ENCODE results near the gene NCOA5.
A peak's percentile ranks its signal among the peaks of the same experiment; 100 is the strongest.

The NCOA5 gene

GRCh38 chr20:46120136-46120535, 30.4 kb upstream of the NCOA5 start:
- Histone ChIP-seq H3K36me3 (ENCODE audit: control insufficient read depth, insufficient read depth, low read length) (no peaks in the 10 kb centered on the region), H3K9me3 (ENCODE audit: control insufficient read depth, low read length) (no peaks in the 10 kb centered on the region), H3K4me1 (ENCODE audit: control insufficient read depth, insufficient read depth, low read length) (no peaks in the 10 kb centered on the region), H3K4me3 (ENCODE audit: insufficient read depth, low read depth, low read length) (no peak overlapping the region), H3K27ac (ENCODE audit: insufficient read depth, low read depth, low read length, poor library complexity, severe bottlenecking) (no peak overlapping the region), H3K27me3 (ENCODE audit: control insufficient read depth, insufficient read depth, low read length, poor library complexity, severe bottlenecking) (peaks cover 31% of the 10 kb centered on the region)
- WGBS, 2 experiments, result 92 to 97% methylated on average over 2 of the region's 2 CpGs

GRCh38 chr20:46119547-46119946, 29.8 kb upstream of the NCOA5 start:
- H3K4me1 ChIP-seq (ENCODE audit: control insufficient read depth, insufficient read depth, low read length), result no peaks in the 10 kb centered on the region
- peaks cover 35% of the 10 kb centered on the region for H3K27me3 ChIP-seq (ENCODE audit: control insufficient read depth, insufficient read depth, low read length, poor library complexity, severe bottlenecking)
- H3K4me3 ChIP-seq (ENCODE audit: insufficient read depth, low read depth, low read length), result no peak overlapping the region
- 94% methylated on average over 2 of the region's 2 CpGs for WGBS, 2 experiments
- H3K9me3 ChIP-seq (ENCODE audit: control insufficient read depth, low read length), result no peaks in the 10 kb centered on the region
- no peaks in the 10 kb centered on the region for H3K36me3 ChIP-seq (ENCODE audit: control insufficient read depth, insufficient read depth, low read length)
- no peak overlapping the region for H3K27ac ChIP-seq (ENCODE audit: insufficient read depth, low read depth, low read length, poor library complexity, severe bottlenecking)

GRCh38 chr20:46119028-46119546, 29.3 kb upstream of the NCOA5 start:
- WGBS, 2 experiments, result 61 to 63% methylated on average over 2 of the region's 2 CpGs
- peaks cover 35% of the 10 kb centered on the region for H3K27me3 ChIP-seq (ENCODE audit: control insufficient read depth, insufficient read depth, low read length, poor library complexity, severe bottlenecking)
- H3K9me3 ChIP-seq (ENCODE audit: control insufficient read depth, low read length), result no peaks in the 10 kb centered on the region
- no peaks in the 10 kb centered on the region for H3K36me3 ChIP-seq (ENCODE audit: control insufficient read depth, insufficient read depth, low read length)
- no peaks in the 10 kb centered on the region for H3K4me1 ChIP-seq (ENCODE audit: control insufficient read depth, insufficient read depth, low read length)
- peak overlapping the region; percentile 22 for H3K4me3 ChIP-seq (ENCODE audit: insufficient read depth, low read depth, low read length)
- no peak overlapping the region for H3K27ac ChIP-seq (ENCODE audit: insufficient read depth, low read depth, low read length, poor library complexity, severe bottlenecking)

GRCh38 chr20:46118481-46119020, 28.8 kb upstream of the NCOA5 start:
- no peak overlapping the region for H3K27ac ChIP-seq (ENCODE audit: insufficient read depth, low read depth, low read length, poor library complexity, severe bottlenecking)
- H3K4me3 ChIP-seq (ENCODE audit: insufficient read depth, low read depth, low read length), result peak overlapping the region; percentile 22
- 38 to 47% methylated on average over 15 of the region's 15 CpGs for WGBS, 2 experiments
- no peaks in the 10 kb centered on the region for H3K9me3 ChIP-seq (ENCODE audit: control insufficient read depth, low read length)
- peaks cover under 1% of the 10 kb centered on the region for H3K4me1 ChIP-seq (ENCODE audit: control insufficient read depth, insufficient read depth, low read length)
- no peaks in the 10 kb centered on the region for H3K36me3 ChIP-seq (ENCODE audit: control insufficient read depth, insufficient read depth, low read length)
- H3K27me3 ChIP-seq (ENCODE audit: control insufficient read depth, insufficient read depth, low read length, poor library complexity, severe bottlenecking), result peaks cover 38% of the 10 kb centered on the region

GRCh38 chr20:46117704-46118467, 28.1 kb upstream of the NCOA5 start, which contains the start of gene CD40:
Gene CD40, plus strand, starts transcription at chr20:46118314. Its CDS starts 30 bp downstream, at chr20:46118344.
- Histone ChIP-seq H3K9me3 (ENCODE audit: control insufficient read depth, low read length) (no peaks in the 10 kb centered on the region), H3K27me3 (ENCODE audit: control insufficient read depth, insufficient read depth, low read length, poor library complexity, severe bottlenecking) (peaks cover 38% of the 10 kb centered on the region), H3K36me3 (ENCODE audit: control insufficient read depth, insufficient read depth, low read length) (no peaks in the 10 kb centered on the region), H3K4me3 (ENCODE audit: insufficient read depth, low read depth, low read length) (peak within 1 kb of the TSS; percentile 22), H3K4me1 (ENCODE audit: control insufficient read depth, insufficient read depth, low read length) (peaks cover 7% of the 10 kb centered on the region), H3K27ac (ENCODE audit: insufficient read depth, low read depth, low read length, poor library complexity, severe bottlenecking) (no peak within 1 kb of the TSS)
- WGBS, 2 experiments, result 34 to 36% methylated on average over 40 of the region's 40 CpGs

GRCh38 chr20:46114449-46114848, 24.7 kb upstream of the NCOA5 start:
- Histone ChIP-seq H3K4me1 (ENCODE audit: control insufficient read depth, insufficient read depth, low read length) (peaks cover 14% of the 10 kb centered on the region), H3K4me3 (ENCODE audit: insufficient read depth, low read depth, low read length) (no peak overlapping the region), H3K9me3 (ENCODE audit: control insufficient read depth, low read length) (no peaks in the 10 kb centered on the region), H3K36me3 (ENCODE audit: control insufficient read depth, insufficient read depth, low read length) (no peaks in the 10 kb centered on the region), H3K27me3 (ENCODE audit: control insufficient read depth, insufficient read depth, low read length, poor library complexity, severe bottlenecking) (peaks cover 38% of the 10 kb centered on the region), H3K27ac (ENCODE audit: insufficient read depth, low read depth, low read length, poor library complexity, severe bottlenecking) (no peak overlapping the region)
- WGBS, 2 experiments, result 75 to 83% methylated on average over 2 of the region's 2 CpGs

- Histone ChIP-seq H3K9me3 (ENCODE audit: control insufficient read depth, low read length) (no peaks in the 10 kb centered on the region), H3K4me3 (ENCODE audit: insufficient read depth, low read depth, low read length) (no peak overlapping the region), H3K4me1 (ENCODE audit: control insufficient read depth, insufficient read depth, low read length) (peaks cover 14% of the 10 kb centered on the region), H3K27ac (ENCODE audit: insufficient read depth, low read depth, low read length, poor library complexity, severe bottlenecking) (no peak overlapping the region), H3K36me3 (ENCODE audit: control insufficient read depth, insufficient read depth, low read length) (no peaks in the 10 kb centered on the region), H3K27me3 (ENCODE audit: control insufficient read depth, insufficient read depth, low read length, poor library complexity, severe bottlenecking) (peaks cover 34% of the 10 kb centered on the region)
- 90 to 97% methylated on average over 1 to 3 of the region's 3 CpGs for WGBS, 2 experiments
Observed at GRCh38 chr20:46113113-46113470, 23.3 kb upstream of the NCOA5 start.

GRCh38 chr20:46112430-46113112, 22.8 kb upstream of the NCOA5 start:
- Histone ChIP-seq H3K27me3 (ENCODE audit: control insufficient read depth, insufficient read depth, low read length, poor library complexity, severe bottlenecking) (peaks cover 30% of the 10 kb centered on the region), H3K4me1 (ENCODE audit: control insufficient read depth, insufficient read depth, low read length) (peaks cover 14% of the 10 kb centered on the region), H3K36me3 (ENCODE audit: control insufficient read depth, insufficient read depth, low read length) (no peaks in the 10 kb centered on the region), H3K27ac (ENCODE audit: insufficient read depth, low read depth, low read length, poor library complexity, severe bottlenecking) (no peak overlapping the region), H3K9me3 (ENCODE audit: control insufficient read depth, low read length) (no peaks in the 10 kb centered on the region), H3K4me3 (ENCODE audit: insufficient read depth, low read depth, low read length) (no peak overlapping the region)
- 77 to 83% methylated on average over 10 of the region's 10 CpGs for WGBS, 2 experiments

- H3K4me3 ChIP-seq (ENCODE audit: insufficient read depth, low read depth, low read length), result no peak overlapping the region
- H3K27me3 ChIP-seq (ENCODE audit: control insufficient read depth, insufficient read depth, low read length, poor library complexity, severe bottlenecking), result peaks cover 26% of the 10 kb centered on the region
- H3K36me3 ChIP-seq (ENCODE audit: control insufficient read depth, insufficient read depth, low read length), result no peaks in the 10 kb centered on the region
- H3K27ac ChIP-seq (ENCODE audit: insufficient read depth, low read depth, low read length, poor library complexity, severe bottlenecking), result no peak overlapping the region
- peaks cover 14% of the 10 kb centered on the region for H3K4me1 ChIP-seq (ENCODE audit: control insufficient read depth, insufficient read depth, low read length)
- no peaks in the 10 kb centered on the region for H3K9me3 ChIP-seq (ENCODE audit: control insufficient read depth, low read length)
Observed at GRCh38 chr20:46111836-46112212, 22.1 kb upstream of the NCOA5 start.

Measured in ectodermal cell (in vitro differentiated cells).